H4 (cell line): Measurements from ENCODE around the gene NPAS3. TPM values are rescaled to one million over a fixed set of nuclear protein-coding genes. Genes with fewer than 3 reads are reported as not detected.

Experiments
- DNase-seq: peaks from one replicate; pipeline ENCODE4 v3.0.0-alpha.2; 2015; ENCODE audit warnings: low spot score
- total RNA-seq: library from RNA; depleted of rRNA; stranded (reverse); fragments of >200 nt; shearing (Covaris generic); gene quantifications from 2 replicates; pipeline ENCODE4 v1.2.3, GENCODE V29; 2014

Gene NPAS3
- total RNA-seq, 1 experiment from 2014 or later: 2.6 TPM

GRCh38 chr14:33836203-33836899 is 897.7 kb downstream of the NPAS3 start:
- no peak for DNase-seq

- no peak for DNase-seq
Observed at GRCh38 chr14:33836900-33837577, 898.4 kb downstream of the NPAS3 start.

GRCh38 chr14:33837943-33838683 is 899.4 kb downstream of the NPAS3 start:
- DNase-seq: no peak

GRCh38 chr14:33839193-33840076 is 900.8 kb downstream of the NPAS3 start:
- DNase-seq: peak; percentile 53

GRCh38 chr14:33840797-33841196 is 902.1 kb downstream of the NPAS3 start:
- DNase-seq: no peak

GRCh38 chr14:33842299-33842698 is 903.6 kb downstream of the NPAS3 start:
- DNase-seq: no peak

GRCh38 chr14:33844118-33844517 is 905.4 kb downstream of the NPAS3 start:
- DNase-seq: no peak

GRCh38 chr14:33846100-33846824 is 907.6 kb downstream of the NPAS3 start:
- DNase-seq: no peak

GRCh38 chr14:33847066-33847465 is 908.4 kb downstream of the NPAS3 start:
- no peak for DNase-seq

- no peak for DNase-seq
Observed at GRCh38 chr14:33848009-33848408, 909.3 kb downstream of the NPAS3 start.

- DNase-seq: peak; percentile 84
Observed at GRCh38 chr14:33848706-33849454, 910.2 kb downstream of the NPAS3 start.

GRCh38 chr14:33849455-33849801 is 910.7 kb downstream of the NPAS3 start:
- no peak for DNase-seq

GRCh38 chr14:33850826-33851225 is 912.1 kb downstream of the NPAS3 start:
- DNase-seq: no peak

GRCh38 chr14:33851366-33851765 is 912.7 kb downstream of the NPAS3 start:
- no peak for DNase-seq

GRCh38 chr14:33851931-33852330 is 913.3 kb downstream of the NPAS3 start:
- no peak for DNase-seq
